Colon (tissue), 2 donors: ENCODE results near the gene ZKSCAN3.
A peak's percentile ranks its signal among the peaks of the same experiment; 100 is the strongest.
"Not testable (repeated sequence)": the region's sequence is repeated elsewhere in the genome, so short reads cannot be mapped to it uniquely, and the experiment has no call there.

Source experiments
- FAIRE-seq: peaks from 2 replicates; lab custom pipeline; 2012; peaks lifted over from hg19 to GRCh38; lab: Jason Lieb, UNC
- donor health status: control.
- donor health status: control.

The ZKSCAN3 gene

DNA sequence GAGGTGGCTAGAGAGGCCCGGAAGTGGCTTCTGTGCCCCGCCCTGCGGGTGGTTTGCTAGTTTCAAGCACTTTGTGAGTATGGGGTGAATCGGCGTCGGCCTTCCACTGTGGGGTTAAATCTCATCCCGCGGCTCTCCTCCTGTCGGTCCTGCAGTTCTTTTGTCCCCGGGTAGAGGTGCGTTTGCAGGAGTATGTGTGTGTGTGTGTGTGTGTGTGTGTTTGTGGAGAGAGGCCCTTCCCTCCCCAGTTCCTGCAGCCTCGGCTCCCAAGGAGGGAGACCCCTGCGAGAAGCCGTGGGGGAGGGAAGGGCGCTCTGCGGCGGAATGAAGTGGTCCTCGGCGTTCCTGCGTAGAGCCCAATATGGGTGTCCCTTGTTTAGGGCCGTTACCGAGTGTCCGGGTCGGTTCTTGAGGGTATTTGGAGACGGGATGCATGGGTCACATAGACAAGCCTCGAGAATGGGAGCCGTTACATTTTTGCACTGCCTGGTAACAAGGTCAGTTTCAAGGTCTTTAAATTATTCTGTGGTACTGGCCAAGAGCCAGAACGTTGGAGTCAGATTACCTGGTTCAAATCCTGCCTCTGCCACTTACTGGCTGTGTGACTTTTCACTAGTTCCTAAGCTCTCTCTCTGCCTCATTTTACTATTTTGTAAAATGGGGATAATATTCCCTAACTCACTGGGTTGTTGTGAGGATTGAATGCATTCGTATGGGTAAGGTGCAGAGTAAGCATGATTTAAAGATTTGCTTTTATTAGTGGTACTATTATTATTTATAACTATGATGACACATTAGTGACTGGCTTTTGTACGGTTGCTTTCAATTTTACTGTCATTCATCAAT lies at the start of gene ZKSCAN3:
Gene ZKSCAN3, plus strand, starts transcription at position 56 of the 846 bp plus-strand sequence. CDS start 9,640 bp downstream, outside the sequence.
- no peak for FAIRE-seq

DNA sequence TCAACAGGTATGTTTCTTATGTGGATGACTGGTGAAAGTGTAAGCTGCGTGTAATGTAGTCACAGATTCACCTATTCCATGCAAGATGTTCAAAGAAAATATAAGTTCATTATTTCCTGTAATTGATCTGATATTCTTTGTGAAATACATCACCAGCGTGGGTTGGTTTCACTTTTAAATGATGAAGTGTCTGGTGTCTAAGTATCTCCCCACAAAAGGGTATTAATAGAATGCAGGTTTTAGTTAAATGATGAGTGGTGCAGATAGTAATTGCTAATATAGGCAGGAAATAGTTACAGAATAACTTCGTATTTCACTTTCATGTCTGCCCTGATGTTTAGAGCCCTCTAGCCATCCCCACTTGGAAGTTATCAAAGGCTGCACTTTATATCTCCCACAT lies 46.2 kb upstream of the ZKSCAN3 start:
- FAIRE-seq, result no peak

DNA sequence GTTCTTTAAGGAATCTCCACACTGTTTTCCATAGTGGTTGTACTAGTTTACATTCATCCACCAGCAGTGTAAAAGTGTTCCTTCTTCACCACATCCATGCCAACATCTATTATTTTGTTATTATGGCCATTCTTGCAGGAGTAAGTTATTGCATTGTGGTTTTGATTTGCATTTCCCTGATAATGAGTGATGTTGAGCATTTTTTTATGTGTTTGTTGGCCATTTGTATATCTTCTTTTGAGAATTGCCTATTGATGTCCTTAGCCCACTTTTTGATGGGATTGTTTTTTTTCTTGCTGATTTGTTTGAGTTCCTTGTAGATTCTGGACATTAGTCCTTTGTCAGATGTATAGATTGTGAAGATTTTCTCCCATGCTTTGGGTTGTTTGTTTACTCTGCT lies 43.4 kb upstream of the ZKSCAN3 start:
- FAIRE-seq, result not testable (repeated sequence)

DNA sequence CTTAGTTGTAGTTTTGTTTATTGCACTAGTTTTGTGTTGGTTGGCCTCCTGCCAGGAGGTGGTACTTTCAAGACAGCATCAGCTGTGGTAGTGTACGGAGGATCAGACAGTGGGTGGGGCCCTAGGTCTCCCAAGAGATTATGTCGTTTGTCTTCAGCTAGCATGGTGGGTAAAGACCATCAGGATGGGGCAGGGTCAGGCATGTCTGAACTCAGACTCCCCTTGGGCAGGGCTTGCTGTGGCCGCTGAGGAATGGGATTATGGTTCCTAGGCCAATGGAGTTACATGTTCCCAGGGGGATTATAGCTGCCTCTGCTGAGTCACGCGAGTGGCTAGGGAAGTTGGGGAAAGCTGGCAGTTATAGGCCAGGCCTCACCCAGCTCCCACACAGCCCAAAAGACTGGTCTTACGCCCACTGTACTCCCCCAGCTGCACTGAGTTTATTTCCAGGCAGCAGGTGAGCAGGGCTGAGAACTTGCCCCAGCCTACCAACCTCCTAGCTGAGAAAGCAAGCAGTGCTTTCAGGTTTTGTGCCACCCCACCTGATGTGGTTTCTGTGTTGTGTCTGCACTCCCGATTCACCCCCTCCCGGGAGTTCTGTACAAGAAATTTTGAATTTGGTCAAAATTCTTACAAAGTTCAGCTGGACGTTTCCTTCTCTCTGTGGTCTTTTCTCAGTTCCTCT lies 38.5 kb upstream of the ZKSCAN3 start:
- FAIRE-seq, result no peak

DNA sequence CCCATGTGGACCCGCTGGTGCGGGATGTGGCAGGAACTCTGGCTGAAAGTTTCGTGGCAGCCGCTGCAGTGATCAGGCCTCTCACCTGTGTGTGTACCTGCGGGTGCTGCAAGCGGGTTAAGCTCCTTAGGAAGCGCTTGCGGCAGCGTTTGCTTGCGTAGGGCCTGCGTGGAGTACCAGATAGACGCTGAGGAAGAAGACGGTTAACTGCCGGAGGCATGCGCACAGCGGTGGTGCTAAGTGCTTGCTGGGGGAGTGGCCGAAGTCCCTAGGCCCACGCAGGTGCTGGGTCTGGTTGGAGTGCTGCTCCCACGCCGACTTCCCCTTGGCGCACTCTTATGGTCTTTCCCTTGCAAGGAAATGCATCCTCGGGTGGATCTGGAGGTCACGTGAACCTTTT lies 36.8 kb upstream of the ZKSCAN3 start:
- FAIRE-seq, result no peak

DNA sequence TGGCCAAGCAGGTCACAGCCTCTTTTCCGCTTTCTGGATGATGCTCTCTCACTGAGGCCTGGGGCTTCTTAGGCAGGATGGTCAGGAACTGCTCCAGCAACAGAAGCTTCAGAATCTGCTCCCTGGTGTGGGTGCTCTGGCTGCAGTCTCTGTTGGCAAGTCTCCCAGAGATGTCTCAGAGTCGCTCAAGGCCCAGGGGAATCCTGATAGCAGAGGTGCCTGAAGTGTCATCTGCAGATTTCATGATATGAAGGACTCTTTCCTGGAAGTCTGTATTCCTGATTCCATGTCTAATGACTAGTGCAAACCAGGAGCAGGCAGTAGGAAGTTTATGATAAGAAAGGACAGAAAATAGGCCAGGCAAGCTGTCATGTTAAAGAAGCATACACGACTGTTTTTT lies 34.1 kb upstream of the ZKSCAN3 start:
- FAIRE-seq, result no peak

DNA sequence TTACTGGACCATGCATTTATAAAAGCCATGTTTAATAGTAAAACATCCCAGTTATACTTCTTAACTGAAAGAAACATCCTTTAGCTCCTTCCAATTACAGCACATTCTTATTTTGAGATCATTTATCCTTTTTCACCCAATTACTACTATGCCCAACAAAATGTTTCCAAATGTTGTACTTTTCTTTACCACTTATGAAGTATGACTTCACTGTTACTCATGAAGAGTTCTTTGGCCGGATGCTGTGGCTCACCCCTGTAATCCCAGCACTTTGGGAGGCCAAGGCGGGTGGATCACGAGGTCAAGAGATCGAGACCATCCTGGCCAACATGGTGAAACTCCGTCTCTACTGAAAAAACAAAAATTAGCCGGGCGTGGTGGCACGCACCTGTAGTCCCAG lies 31.9 kb upstream of the ZKSCAN3 start:
- not testable (repeated sequence) for FAIRE-seq

DNA sequence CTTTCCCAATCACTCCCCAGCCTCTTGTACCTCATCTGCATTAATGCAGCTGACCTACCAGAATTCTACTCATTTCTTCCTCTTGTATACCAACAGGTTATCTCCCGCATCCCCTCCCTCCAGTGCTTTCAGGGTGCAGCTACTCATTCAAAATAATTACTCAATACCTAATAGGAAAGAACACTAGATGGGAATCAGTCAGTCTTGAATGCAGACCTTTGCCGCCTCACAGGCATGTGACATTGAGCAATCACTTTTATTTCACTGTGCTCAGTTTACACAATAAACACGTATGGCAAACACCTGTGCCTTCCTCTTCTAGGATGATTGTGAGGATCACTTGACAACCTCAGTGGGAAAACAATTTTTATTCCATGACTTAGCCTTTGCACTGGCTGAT lies 27.1 kb upstream of the ZKSCAN3 start:
- FAIRE-seq, result no peak

DNA sequence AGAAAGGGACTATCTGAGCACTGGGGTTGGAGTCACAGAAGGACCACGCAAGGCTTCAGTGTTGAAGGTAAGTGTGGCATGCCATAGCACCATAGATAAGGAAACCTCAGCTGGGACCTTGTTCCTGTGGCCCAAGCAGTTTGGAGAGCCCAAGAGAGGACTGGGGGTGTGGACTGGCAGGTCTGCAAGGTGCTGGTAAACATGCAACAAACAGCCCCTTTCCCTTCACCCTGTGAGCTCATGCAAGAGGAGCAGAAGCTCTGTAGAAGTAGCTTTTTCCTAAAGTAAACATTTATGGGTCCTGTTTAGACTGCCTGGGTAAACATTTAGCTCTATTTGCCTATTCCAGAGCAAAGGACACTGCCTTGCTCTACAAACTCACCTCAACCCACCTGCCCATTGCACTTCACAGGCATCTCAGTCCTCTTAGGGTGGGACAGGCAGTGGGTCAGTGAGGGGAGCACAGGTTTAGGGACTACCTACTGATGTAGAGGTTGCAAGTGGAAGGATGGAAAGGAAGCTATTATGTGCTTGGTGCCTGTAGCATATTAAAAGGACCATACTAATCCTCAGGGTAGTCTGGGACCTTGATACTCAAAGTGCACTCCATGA lies 25.8 kb upstream of the ZKSCAN3 start:
- FAIRE-seq, result no peak

DNA sequence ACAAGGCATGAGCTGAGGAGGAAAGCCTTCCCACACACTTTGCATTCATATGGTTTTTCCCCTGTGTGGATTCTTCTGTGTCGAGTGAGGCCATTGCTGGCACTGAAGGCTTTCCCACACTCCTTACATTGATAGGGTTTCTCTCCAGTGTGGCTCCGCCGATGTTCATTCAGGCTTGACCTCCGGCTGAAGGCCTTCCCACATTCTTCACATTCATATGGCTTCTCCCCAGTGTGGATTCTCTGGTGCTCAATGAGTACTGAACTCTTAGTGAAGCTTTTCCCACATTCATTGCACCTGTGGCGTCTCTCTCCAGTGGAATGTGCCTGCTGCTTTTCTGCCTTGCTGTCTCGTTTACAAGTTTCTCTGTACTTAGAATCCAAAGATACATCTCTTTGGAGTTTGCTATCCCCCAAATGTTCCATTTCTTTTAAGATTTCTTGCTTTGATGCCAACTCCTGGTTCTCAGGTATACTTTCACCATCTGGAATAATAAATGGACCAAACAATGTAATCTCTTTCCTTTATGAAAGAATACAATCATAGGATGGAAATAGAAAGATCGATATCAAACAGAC lies 23.3 kb upstream of the ZKSCAN3 start:
- no peak for FAIRE-seq

DNA sequence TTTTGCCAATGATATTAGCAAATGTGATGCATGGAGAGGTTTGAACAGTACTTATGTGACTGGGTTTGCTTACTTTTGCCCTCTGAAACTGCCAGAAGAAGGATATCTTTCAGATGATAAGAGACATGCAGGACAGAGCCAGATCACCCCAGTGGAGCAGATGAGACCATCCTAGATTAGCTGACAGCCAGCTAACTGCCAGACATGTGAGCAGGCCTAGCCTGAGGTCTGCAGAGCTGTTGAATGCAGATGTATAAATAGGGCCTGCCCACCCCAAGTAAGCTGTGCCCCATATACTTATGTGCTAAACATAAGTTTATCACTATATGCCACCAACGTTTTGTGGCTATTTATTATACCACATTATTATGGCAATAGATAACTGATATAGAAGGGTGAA lies 19.7 kb upstream of the ZKSCAN3 start:
- FAIRE-seq, result no peak

DNA sequence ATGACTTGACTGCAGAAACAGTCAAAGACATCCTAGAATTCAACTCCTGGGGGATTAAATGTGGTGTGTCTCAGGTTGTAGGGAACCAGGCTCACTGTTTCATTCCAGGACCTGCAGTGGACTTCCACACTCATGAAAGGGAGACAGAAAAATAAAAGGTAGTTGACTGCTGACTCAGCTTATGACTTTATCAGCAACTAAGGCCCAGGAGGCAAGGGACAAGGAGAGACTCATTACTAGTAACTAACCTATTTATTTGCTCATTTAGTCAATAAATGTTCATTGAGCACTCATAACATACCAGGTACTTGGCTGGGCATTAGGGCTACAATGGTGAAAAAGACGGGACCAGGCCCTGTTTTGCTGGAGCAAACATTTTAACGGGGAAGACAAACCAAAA lies 16.7 kb upstream of the ZKSCAN3 start:
- FAIRE-seq, result no peak

DNA sequence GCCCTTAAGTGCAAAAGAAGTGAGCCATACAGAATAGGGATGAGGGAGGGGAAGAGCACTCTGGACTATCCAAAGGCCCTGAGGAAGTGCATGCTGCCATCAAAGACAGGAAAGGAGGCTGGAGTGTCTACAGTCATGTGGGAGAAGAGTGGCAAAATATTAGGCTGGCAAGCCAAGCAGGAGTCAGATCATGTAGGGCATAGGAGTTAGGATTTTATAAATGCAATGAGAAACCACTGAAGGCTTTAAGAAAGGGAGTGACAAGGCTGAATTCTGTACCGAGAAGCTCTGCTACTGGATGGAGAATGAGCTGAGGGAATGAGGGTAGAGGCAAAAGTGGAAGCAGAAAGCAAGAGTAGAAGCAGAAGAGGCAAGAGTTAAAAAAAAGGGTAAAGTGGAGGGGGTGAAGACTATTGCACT lies 16.1 kb upstream of the ZKSCAN3 start:
- FAIRE-seq, result no peak

DNA sequence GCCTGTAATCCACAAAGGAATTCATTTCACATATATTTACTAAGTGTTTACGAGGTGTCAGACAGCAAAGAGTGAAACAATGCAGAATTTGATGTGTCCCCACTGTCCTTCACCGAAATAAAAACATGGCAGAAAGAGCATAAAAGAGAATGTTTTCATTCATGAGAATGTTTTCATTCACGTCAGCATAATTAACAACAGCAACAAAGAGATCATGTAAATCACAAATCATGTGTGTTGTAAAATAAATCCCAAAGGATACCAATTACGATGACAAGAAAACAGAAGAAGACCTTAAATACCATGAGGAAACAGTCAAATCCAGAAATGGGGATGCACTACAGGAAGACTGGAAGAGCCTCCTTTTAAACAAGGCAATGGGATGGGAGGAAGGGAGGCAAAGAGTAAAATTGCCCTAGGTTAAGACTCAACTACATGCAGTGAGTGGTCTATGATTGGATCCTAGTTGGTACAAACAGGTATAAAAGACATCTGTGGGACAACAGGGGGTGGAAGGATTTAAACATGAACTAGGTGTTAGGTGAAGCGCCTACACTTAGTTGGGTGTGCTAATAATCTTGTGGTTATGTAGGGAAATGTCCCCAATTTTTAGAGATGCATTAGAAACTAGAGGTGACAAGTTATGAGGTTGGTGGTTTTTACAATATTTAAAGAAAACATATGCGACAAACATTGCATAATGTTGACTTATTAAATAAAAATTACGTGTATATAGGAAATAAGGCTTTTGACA lies 15.3 kb upstream of the ZKSCAN3 start:
- FAIRE-seq, result no peak

DNA sequence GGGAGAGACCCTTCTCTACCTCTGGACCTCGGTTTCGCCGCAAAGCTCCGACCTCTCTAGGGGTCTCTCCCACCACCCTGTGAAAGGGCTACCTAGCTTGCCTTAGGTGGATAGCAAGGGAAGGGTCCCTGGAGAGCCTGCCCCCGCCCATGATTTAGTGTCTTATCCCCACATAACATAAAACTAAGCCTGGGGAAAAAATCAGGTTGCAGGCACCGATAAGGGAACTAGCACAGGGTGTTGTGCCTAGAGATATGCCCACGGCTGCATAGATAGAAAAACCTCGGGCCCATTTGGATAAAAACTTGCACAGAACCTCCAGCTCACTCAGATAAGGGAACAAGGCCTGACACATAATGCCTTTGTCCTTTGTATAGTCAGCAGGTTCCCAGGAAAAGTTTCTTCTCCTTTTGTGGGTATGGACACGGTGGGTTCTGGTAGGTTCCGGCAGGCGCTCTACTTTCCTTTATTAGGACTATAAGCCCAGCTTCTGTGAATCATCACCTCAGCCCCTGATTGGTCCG lies 14.6 kb upstream of the ZKSCAN3 start:
- peak; percentile 85 for FAIRE-seq

DNA sequence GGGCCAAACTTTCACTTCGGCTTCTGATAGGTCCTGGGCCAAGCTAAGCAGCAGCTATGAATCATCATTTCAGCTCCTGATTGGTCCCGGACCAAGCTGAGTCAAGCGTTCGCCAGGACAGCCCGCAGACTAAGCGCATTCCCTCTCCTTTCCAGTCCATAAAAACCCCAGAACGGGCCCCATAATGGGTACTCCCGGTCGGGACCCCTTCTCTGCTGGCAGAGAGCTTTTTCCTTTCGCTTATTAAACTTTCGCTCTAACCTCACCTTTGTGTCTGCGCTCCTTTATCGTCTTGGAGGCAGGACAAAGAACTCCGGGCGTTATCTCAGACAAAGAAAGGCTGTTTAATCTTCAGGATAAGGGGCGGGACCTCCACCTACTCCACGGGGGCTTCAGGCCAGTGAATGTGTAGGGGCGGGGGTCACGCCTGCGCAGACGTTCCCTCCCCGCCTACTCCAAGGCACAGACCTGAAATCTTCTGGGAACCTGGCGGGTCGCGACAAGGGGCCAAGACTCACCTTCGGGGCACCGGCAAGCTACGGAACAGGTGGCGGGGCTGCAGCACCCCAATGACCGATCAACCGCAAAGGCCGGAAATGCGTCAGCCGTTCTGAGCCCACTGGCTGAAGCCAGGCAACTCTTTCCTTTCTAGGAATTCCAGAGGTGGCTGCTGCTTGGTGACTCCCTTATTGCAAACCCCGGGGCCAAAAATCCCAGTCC lies 14.0 kb upstream of the ZKSCAN3 start, which contains the start of gene ZSCAN31:
Gene ZSCAN31, minus strand, starts transcription at position 585 of the 720 bp plus-strand sequence. CDS start 6,465 bp downstream, outside the sequence.
- FAIRE-seq, result no peak

DNA sequence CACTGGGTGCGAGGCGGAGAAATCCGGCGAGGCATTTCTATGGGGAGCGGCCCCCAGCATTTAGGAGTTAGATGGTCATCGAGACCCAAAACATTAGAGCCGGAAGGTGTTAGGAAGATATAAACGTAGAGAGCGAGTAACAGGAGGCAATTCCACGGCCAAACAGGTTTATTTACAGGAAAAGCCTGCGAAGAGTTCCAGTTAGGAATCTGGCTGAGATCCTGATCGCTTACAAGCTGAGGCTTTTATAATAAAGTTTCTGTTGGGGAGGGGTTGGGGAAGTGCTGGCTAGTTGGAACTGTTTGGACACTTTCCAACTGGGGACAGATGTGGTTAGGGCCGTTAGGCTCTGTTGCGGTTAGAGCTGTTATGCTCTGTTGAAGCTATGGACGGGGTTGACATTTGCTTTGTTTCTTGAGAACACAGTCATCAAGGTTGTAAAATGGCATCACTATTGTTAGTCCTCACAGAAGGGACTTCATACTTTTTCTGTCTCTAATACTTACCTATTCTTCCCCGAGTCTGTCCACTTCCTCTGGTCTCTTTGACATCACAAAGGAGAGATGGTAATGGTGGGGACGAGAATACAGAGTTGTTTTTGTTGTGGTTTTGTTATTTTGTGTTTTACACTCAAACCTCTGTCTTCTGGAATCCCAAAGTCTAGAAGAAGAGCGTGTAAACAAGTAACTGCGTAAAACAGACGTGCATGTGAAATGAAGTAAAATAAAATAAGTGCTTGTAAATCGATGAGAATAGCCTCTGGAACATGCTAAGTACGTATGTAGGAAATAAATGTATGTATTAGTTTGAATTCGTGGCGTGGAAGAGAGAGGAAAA lies 13.2 kb upstream of the ZKSCAN3 start:
- no peak for FAIRE-seq

DNA sequence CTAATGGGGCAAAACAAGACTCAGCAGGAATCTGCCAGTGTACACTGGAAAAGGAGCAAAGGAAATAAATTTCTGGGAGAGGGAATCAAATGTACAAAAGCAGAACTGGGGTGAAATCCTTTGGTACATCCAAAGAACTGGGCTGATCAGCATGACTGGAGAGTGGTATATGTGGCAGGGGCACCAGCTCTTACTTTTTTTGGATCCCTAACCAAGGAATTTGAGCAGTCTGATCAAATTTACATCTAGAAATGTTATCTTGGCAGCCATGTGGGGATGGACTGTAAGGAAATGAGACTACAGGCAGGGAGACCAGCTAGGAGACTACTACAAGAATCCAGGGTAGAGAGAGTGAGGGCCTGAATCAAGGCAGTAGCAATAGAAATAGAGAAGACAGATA lies 12.6 kb upstream of the ZKSCAN3 start:
- FAIRE-seq, result no peak

DNA sequence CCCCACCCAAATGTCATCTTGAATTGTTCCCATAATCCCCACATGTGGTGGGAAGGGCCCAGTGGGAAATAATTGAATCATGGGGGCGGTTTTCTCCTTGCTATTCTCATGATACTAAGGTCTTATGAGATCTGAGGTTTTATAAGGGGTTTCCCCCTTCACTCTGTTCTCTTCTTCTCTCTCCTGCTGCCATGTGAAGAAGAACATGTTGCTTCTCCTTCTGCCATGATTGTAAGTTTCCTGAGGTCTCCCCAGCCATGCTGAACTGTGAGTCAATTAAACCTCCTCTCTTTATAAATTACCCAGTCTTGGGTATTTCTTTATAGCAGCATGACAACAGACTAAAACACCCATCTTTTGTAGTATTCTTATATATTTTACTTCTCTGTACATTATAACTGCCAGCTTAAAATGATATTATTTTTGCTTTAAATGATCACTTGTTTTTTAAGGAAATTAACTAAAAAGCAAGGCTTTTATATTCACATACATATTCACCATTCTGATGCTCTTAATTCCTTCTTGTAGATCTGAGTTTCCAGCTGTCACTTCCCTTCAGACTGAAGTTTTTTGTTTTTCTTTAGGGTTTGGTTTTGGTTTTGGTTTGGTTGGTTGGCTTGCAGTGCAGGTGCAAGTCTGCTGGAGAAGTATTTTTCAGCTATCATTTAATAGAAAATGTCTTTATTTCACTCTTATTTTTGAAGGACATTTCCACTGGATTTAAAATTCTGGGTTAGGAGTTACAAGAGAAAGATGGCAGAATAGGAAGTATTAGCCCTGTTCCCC lies 9.2 kb upstream of the ZKSCAN3 start:
- FAIRE-seq, result no peak
